ENCODE results near the gene DLG4. TPM values are rescaled to one million over a fixed set of nuclear protein-coding genes. Genes with fewer than 3 reads are reported as not detected.

Gene DLG4
- total RNA-seq, 4 donors from 2014 or later = 8.7 to 12.5 (median 11.6) TPM

DNA sequence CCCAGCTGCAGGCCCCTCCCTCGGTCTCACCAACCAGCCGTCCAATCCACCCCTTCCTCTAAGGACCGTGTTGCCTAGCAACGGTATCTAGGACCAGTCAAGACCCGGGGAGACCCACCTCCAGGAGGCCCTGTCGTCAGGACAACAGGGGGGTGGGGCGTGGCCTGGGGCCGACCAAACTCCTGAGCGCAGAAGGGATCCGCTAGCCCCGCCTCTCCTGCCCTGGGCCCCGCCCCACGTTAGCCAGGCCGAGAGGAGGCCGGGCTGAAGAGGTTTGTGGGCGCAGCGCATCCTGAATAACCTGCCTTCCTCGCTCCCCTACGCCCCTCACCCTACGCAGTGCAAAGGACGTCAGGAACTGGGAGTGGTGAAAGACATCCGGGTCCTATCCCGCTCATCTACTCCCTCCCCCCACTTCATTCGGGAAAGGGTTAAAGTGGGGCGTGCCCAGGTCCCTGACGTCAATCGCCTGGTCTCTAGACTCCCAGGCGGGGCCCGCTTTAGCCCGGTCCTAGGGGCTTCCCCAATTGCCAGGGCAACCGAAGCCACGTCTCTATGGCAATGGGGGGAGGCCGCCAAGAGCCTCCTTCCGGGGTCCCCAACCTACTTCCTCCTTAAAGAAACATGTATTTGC lies 14.7 kb downstream of the DLG4 start:
- TF ChIP-seq CTCF (IDR thresholded peaks at IDR 0.05) = no peak
- DNase-seq (ENCODE audit: low spot score) = peak; percentile 71
- peak; percentile 83 for ATAC-seq (ENCODE audit: low FRiP score)

GRCh38 chr17:7204336-7204735 lies 15.3 kb downstream of the DLG4 start:
- DNase-seq (ENCODE audit: low spot score) (no peak), ATAC-seq (ENCODE audit: low FRiP score) (no peak)
- TF ChIP-seq CTCF (IDR thresholded peaks at IDR 0.05) = no peak

DNA sequence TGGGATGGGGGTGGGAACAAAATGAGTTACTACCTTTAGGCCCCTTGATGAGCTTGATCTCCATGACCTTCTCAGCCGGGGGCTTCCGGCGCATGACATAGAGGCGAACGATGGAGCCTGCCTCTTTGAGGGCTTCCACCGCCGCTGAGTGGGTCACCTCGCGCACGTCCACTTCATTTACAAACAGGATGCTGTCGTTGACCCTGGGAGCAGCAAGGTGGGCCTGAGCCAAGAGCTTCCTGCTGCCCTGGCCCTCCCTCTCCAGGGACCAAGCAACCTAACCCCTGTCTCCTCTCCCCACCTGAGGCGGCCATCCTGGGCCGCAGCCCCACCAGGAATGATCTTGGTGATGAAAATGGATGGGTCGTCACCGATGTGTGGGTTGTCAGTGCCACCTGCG lies 16.2 kb downstream of the DLG4 start:
- DNase-seq (ENCODE audit: low spot score) (no peak), ATAC-seq (ENCODE audit: low FRiP score) (no peak)
- no peak for TF ChIP-seq CTCF (IDR thresholded peaks at IDR 0.05)

DNA sequence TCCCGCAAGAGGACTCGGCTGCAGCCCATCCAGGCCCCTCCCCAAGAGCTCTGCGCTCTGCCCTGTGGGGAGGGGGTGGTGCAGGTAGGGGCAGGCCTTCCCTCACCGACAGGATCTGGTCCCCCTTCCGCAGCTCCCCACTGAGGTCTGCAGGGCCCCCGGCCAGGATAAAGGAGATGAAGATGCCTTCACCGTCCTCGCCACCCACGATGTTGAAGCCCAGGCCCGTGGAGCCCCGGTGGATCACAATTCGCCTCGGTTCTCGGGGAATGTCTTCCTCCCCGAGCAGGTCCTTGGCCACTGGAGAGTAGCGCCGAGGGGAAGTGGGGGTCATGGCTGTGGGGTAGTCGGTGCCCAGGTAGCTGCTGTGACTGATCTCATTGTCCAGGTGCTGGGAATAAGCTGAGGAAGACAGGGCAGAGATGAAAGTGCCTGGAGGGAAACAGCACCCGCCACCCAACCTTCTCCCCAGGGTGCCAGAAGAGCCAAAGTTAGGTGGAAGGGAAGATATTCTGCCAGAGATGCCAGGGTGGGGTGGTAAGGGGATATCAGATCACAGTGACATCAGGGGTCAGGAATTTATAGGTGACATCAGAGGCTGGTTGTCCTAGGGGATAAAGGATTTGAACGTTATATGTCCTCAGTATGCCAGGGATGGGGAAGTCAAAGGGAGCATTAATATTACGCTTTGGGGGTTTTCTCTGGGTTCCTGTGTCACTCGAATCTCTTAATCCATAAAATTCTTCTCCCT lies 22.8 kb downstream of the DLG4 start:
- no peak for DNase-seq (ENCODE audit: low spot score)
- TF ChIP-seq CTCF (IDR thresholded peaks at IDR 0.05) = no peak
- no peak for ATAC-seq (ENCODE audit: low FRiP score)

GRCh38 chr17:7195971-7196370 lies 23.7 kb downstream of the DLG4 start:
- ATAC-seq (ENCODE audit: low FRiP score) (peak; percentile 29), DNase-seq (ENCODE audit: low spot score) (no peak)
- no peak for TF ChIP-seq CTCF (IDR thresholded peaks at IDR 0.05)

GRCh38 chr17:7192271-7192937 lies 27.2 kb downstream of the DLG4 start:
- no peak for DNase-seq (ENCODE audit: low spot score)
- no peak for TF ChIP-seq CTCF (IDR thresholded peaks at IDR 0.05)
- no peak for ATAC-seq (ENCODE audit: low FRiP score)

All from omental fat pad (tissue), 4 donors.